ENCODE data around the gene TBC1D16.

TBC1D16 gene

DNA sequence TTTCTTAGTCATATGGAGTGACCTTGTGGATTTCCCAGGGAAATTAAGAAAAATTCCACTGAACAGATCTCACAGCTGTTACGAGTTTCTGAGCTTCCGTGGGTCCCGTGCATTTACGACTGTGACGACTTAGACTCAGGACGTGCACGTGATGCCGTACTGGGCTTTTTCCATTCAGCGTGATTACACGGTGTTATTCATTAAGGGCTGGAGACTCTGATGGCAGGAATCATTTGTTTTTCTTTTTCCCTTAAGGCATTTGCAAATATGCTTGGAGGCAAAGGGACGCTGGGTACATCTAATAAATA is 57.2 kb downstream of the TBC1D16 start:
- H3K27ac ChIP-seq = peak overlapping the region; percentile 59
- TF ChIP-seq, protein P1, sequence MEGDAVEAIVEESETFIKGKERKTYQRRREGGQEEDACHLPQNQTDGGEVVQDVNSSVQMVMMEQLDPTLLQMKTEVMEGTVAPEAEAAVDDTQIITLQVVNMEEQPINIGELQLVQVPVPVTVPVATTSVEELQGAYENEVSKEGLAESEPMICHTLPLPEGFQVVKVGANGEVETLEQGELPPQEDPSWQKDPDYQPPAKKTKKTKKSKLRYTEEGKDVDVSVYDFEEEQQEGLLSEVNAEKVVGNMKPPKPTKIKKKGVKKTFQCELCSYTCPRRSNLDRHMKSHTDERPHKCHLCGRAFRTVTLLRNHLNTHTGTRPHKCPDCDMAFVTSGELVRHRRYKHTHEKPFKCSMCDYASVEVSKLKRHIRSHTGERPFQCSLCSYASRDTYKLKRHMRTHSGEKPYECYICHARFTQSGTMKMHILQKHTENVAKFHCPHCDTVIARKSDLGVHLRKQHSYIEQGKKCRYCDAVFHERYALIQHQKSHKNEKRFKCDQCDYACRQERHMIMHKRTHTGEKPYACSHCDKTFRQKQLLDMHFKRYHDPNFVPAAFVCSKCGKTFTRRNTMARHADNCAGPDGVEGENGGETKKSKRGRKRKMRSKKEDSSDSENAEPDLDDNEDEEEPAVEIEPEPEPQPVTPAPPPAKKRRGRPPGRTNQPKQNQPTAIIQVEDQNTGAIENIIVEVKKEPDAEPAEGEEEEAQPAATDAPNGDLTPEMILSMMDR (conservative IDR thresholded peaks at IDR 0.05) = no peak

DNA sequence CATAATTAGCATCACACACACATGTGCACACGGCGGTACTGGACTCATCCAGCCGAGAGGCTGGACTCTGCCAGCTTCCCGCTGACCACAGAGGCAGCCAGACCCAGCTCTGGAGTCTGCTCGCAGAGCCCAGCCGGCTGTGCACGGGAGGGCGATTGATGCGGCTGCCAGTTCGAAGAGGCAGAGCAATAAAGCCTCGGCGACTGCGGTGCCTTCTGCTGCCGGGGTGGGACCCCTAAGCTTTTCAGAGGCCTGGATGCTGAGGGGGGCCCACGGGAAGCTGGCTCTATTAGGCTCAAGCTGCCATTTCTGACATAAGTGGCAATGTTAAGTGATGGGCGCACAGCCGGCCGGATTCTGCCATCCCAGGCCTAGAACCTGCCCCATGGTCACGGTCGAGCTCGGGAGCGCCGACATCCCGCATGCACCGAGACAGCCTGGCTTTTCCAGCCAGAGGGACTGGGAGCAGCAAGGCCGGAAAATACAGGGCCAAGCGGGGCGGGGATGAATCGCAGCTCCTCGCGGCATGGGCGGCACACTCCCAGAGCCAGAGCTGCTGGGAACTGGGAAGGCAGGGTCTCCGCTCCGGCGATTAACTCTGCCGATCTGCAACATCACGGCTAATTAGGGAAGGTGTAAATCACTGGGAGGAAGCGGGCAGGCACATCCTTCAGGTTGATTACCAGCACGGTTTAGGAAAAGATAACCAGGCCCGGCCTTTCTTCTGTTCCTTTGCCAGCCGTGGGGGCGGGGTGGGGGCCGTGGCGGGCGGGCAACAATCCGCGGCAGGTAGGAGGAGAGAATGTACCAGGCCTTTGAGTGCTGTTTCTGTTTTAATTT is 57.7 kb downstream of the TBC1D16 start:
- TF ChIP-seq, protein P1 (conservative IDR thresholded peaks at IDR 0.05) = no peak
- H3K27ac ChIP-seq = peak overlapping the region; percentile 59

DNA sequence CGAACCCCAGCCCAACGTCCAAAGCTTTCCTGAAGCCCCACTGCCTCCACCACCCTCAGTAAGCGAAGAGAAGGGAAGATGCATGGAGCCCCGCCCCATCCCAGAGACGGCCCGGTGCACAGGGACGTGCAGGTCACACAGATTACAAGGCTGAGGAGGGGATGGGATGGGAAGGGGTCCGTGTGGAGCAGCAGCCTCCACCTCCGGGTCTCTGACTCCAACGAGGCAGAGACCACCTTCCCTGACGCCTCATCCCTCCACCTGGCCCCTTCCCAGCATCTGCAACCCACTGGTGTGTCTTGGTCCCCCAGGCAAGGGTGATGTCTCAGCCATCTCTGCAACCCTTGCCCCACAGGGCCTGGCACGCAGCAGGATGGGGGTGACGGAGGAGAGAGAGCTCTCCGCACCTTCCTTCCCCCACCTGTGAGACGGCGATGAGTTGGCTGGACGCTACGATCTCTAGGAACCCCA is 58.5 kb downstream of the TBC1D16 start:
- TF ChIP-seq, protein P1 (conservative IDR thresholded peaks at IDR 0.05) = no peak
- H3K27ac ChIP-seq = no peak overlapping the region

DNA sequence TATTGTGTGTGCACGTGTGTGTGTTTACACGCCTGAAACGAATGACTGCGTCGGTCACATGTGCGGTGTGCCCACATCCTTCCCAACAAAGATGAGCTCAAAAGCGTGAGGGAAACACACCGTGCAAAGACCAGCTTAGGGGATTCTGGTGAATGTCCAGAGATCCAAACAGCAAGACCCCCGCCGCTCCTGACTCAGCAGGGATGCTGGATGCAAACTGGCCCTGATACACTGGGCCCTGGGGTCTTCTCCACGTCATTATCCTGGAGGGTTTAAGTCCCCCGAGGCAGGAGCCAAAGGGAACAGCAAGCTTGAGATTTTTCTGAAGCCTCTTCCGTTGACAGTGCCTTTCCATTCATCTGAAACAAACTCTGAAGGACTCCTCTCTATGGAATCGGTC is 59.2 kb downstream of the TBC1D16 start:
- no peak overlapping the region for H3K27ac ChIP-seq
- TF ChIP-seq, protein P1 (conservative IDR thresholded peaks at IDR 0.05) = no peak

DNA sequence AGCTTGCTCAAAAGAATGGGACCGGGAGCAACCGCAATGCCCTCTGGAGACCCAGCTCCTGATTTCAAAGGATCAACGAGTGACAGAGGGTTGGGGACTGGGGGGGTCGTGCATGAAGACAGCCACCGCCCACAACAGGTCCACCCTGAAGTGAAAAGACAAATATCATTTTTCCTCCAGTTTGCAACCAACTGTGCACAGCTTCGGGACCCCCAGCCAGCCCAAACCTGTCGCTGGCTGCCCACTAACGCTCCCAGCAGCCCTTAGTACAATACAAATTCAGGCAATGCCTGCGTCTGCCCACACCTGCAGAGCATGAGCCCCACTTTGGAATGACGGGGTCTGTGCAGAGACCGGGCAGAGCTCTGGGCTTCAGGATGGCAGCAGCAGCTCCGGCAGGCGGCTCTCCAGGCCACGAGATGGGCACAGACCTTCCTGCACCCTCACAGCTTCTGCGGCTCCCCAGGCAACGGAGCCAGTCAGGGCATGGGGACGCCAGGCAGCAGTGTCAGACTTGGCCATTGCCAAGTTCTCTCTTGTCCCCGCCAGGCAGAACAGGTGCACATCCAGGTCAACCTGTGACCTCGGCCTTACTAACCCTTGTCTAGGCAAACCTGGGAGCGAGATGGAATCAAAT is 60.1 kb downstream of the TBC1D16 start:
- TF ChIP-seq, protein P1 (conservative IDR thresholded peaks at IDR 0.05) = no peak
- H3K27ac ChIP-seq = no peak overlapping the region

DNA sequence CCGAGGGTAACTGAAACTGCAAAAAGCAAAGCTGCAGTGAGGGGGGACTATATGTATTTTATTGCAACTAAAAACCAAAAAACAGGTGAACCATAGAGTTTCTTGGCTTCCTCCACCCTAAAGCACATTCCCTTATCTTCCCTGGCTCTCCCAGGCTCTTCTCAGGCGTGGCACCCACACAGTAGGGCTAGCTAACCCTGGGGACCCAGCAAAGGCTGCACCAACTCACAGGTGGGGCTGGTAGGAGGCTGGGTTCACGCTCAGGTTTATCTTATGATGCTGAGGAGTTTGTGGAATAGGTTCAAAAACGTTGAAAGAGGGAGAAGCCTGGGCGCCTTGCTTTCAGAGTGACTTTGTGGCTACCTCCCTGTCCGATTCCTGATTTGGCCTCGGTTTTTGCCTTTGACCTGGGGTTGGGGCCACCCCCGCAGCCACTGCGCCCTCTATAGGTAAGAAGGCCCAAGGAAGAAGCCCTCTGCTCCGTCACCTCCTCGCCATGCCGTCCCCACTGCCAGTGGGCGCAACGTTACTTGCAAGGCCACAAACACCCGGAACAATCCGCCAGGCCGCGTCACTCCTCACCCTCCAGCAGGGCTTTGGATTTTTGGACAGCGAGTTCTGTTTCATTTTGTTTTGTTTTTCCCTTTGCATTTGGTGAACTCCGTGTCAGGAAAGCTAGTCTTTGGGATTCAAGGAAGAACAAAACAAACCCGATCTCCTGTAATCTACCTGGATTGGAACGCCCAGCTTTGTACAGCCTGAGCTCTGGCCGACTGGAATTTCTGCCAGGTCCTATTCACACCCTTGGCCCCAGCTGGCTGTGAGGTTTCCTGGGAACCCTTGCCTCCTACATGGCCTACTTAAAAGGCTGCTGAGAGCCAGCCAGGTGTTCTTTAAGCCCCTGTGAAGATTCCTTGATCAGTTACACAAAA is 60.8 kb downstream of the TBC1D16 start:
- TF ChIP-seq, protein P1 (conservative IDR thresholded peaks at IDR 0.05) = no peak; the same call in 1 of the 2 replicates
- H3K27ac ChIP-seq = no peak overlapping the region

DNA sequence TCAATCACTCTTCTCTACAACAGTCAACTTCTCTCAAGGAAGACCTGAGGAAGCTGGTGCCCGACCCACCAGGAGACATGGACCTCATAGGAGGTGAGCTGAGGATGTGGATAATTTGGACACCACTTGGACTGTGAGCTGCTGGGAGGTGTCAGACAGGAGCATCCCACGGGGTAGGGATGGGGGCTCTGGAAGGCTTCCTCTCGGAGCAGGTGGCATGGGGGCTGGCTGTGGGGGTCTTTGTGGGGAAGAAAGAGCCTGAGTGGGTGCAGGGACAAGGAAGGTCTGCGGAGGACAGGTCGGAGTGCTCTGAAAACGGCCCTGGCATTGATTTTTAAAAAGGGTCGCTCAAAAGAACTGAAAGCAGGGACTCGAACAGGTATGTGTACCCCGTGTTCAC is 64.0 kb downstream of the TBC1D16 start:
- H3K27ac ChIP-seq = no peak overlapping the region
- TF ChIP-seq, protein P1 (conservative IDR thresholded peaks at IDR 0.05) = no peak
